H9 (cell line): ENCODE measurements around the gene BCKDHA. TPM values are rescaled to one million over a fixed set of nuclear protein-coding genes. Genes with fewer than 3 reads are reported as not detected.

ENCODE experiments used
- DNase-seq: peaks from one replicate; pipeline ENCODE4 v3.0.0-alpha.2; 2017
- H2AFZ ChIP-seq: one replicate; pipeline ENCODE4 v1.6.1; 2013; ENCODE audit warnings: mild to moderate bottlenecking, low read length, control low read depth, moderate library complexity
- H2AK5ac ChIP-seq: 2 replicates; pipeline ENCODE4 v1.6.1; 2013; ENCODE audit warnings: low read length, control low read depth, mixed read lengths; ENCODE audit not compliant: insufficient read length
- H2BK120ac ChIP-seq: one replicate; pipeline ENCODE4 v1.6.1; 2013; ENCODE audit warnings: low read depth, mild to moderate bottlenecking, low read length, control low read depth, inconsistent platforms; ENCODE audit not compliant: poor library complexity, severe bottlenecking
- H2BK12ac ChIP-seq: 2 replicates; pipeline ENCODE4 v1.6.1; 2013; ENCODE audit warnings: low read length, control low read depth, mixed read lengths, low read depth; ENCODE audit not compliant: insufficient read length
- H2BK15ac ChIP-seq: 2 replicates; pipeline ENCODE4 v1.6.1; 2013; ENCODE audit warnings: low read depth, low read length, control low read depth
- H2BK20ac ChIP-seq: one replicate; pipeline ENCODE4 v1.6.1; 2013; ENCODE audit warnings: low read depth, mild to moderate bottlenecking, low read length, control low read depth, inconsistent platforms; ENCODE audit not compliant: poor library complexity, severe bottlenecking
- H2BK5ac ChIP-seq: 2 replicates; pipeline ENCODE4 v1.6.1; 2013; ENCODE audit warnings: low read length, control low read depth, mixed read lengths; ENCODE audit not compliant: insufficient read length
- H3K14ac ChIP-seq: 2 replicates; pipeline ENCODE4 v1.6.1; 2013; ENCODE audit warnings: low read length, control low read depth; ENCODE audit not compliant: insufficient read depth
- H3K18ac ChIP-seq: 2 replicates; pipeline ENCODE4 v1.6.1; 2013; ENCODE audit warnings: low read depth, mild to moderate bottlenecking, mixed read lengths, low read length, control low read depth; ENCODE audit not compliant: insufficient read length
- H3K23ac ChIP-seq: 2 replicates; pipeline ENCODE4 v1.6.1; 2013; ENCODE audit warnings: low read length, control low read depth, mixed read lengths, low read depth; ENCODE audit not compliant: insufficient read length
- H3K23me2 ChIP-seq: 2 replicates; pipeline ENCODE4 v1.6.1; 2013; ENCODE audit warnings: low read depth, mild to moderate bottlenecking, mixed read lengths, low read length, control low read depth; ENCODE audit not compliant: insufficient read length, poor library complexity, severe bottlenecking
- H3K27ac ChIP-seq: 2 replicates; pipeline ENCODE4 v1.5.1; 2013; ENCODE audit warnings: low read length, control low read depth, mixed read lengths, low read depth; ENCODE audit not compliant: insufficient read length
- H3K27me3 ChIP-seq: 2 replicates; pipeline ENCODE4 v1.6.1; 2013; ENCODE audit warnings: low read length, control low read depth, inconsistent platforms; ENCODE audit not compliant: insufficient read depth
- H3K4ac ChIP-seq: 2 replicates; pipeline ENCODE4 v1.6.1; 2013; ENCODE audit warnings: low read depth, mild to moderate bottlenecking, control low read depth, inconsistent platforms, low read length, moderate library complexity
- H3K4me1 ChIP-seq: 2 replicates; pipeline ENCODE4 v1.6.1; 2013; ENCODE audit warnings: low read length, control low read depth, inconsistent platforms; ENCODE audit not compliant: insufficient read depth
- H3K4me2 ChIP-seq: 2 replicates; pipeline ENCODE4 v1.6.1; 2013; ENCODE audit warnings: low read length, control low read depth, mixed read lengths; ENCODE audit not compliant: insufficient read length, insufficient read depth
- H3K56ac ChIP-seq: 2 replicates; pipeline ENCODE4 v1.6.1; 2013; ENCODE audit warnings: low read depth, mild to moderate bottlenecking, mixed read lengths, low read length, control low read depth; ENCODE audit not compliant: insufficient read length
- H3K79me1 ChIP-seq: 2 replicates; pipeline ENCODE4 v1.6.1; 2013; ENCODE audit warnings: low read depth, mild to moderate bottlenecking, moderate library complexity, low read length, control low read depth, inconsistent platforms; ENCODE audit not compliant: insufficient read depth, poor library complexity, severe bottlenecking
- H3K79me2 ChIP-seq: 2 replicates; pipeline ENCODE4 v1.6.1; 2013; ENCODE audit warnings: low read length, control low read depth, inconsistent platforms; ENCODE audit not compliant: insufficient read depth
- H3K9ac ChIP-seq: 2 replicates; pipeline ENCODE4 v1.6.1; 2013; ENCODE audit warnings: low read length, control low read depth, mixed read lengths; ENCODE audit not compliant: insufficient read length; ENCODE audit errors: extremely low read depth
- H3K9me3 ChIP-seq: one replicate; pipeline ENCODE4 v1.6.1; 2013; ENCODE audit warnings: low read depth, low read length, inconsistent platforms; ENCODE audit not compliant: control insufficient read depth
- H3T11ph ChIP-seq: one replicate; pipeline ENCODE4 v1.6.1; 2013; ENCODE audit warnings: mild to moderate bottlenecking, low read length, control low read depth, inconsistent platforms
- H4K20me1 ChIP-seq: one replicate; pipeline ENCODE4 v1.6.1; 2013; ENCODE audit not compliant: control insufficient read depth, insufficient read length, insufficient read depth
- H4K5ac ChIP-seq: 2 replicates; pipeline ENCODE4 v1.6.1; 2013; ENCODE audit warnings: low read depth, mild to moderate bottlenecking, mixed read lengths, low read length, control low read depth; ENCODE audit not compliant: insufficient read length
- H4K8ac ChIP-seq: replicated peaks from 2 replicates; pipeline ENCODE4 v1.6.1; 2013; ENCODE audit warnings: low read length, control low read depth, mixed read lengths, low read depth; ENCODE audit not compliant: insufficient read length
- H4K91ac ChIP-seq: 2 replicates; pipeline ENCODE4 v1.6.1; 2013; ENCODE audit warnings: low read depth, mild to moderate bottlenecking, moderate library complexity, mixed read lengths, low read length, control low read depth; ENCODE audit not compliant: insufficient read length
- H3K27ac Mint-ChIP-seq, 3 experiments: 2 replicates in 2 of 3; 3 replicates in 1 of 3; pipeline ENCODE4 v1.8.0; 2020 to 2021; ENCODE audit warnings: mixed read lengths in 3 of 3, mild to moderate bottlenecking in 1 of 3, moderate library complexity in 1 of 3
- H3K27me3 Mint-ChIP-seq: 2 replicates; pipeline ENCODE4 v1.8.0; 2021; ENCODE audit warnings: low read depth, mild to moderate bottlenecking, moderate library complexity, mixed read lengths
- H3K36me3 Mint-ChIP-seq, 3 experiments: 2 replicates in 2 of 3; 3 replicates in 1 of 3; pipeline ENCODE4 v1.8.0; 2020 to 2021; ENCODE audit warnings: low read depth in 3 of 3, mixed read lengths in 3 of 3; ENCODE audit not compliant: insufficient read depth in 1 of 3
- H3K4me1 Mint-ChIP-seq, 2 experiments: 2 replicates each; pipeline ENCODE4 v1.8.0; 2020; ENCODE audit warnings: mixed read lengths in 2 of 2
- H3K4me3 Mint-ChIP-seq, 2 experiments: 2 replicates in 1 of 2; 3 replicates in 1 of 2; pipeline ENCODE4 v1.8.0; 2020 to 2021; ENCODE audit warnings: mild to moderate bottlenecking in 2 of 2, mixed read lengths in 2 of 2, moderate library complexity in 1 of 2
- H3K9me3 Mint-ChIP-seq, 2 experiments: 2 replicates in 1 of 2; 3 replicates in 1 of 2; pipeline ENCODE4 v1.8.0; 2020; ENCODE audit warnings: mild to moderate bottlenecking in 2 of 2, mixed read lengths in 2 of 2, moderate library complexity in 1 of 2
- CTCF ChIP-seq: fragments of 200-600 bp; sonication (generic); conservative IDR thresholded peaks from 3 replicates; pipeline ENCODE4 v1.8.0; 2021; ENCODE audit warnings: antibody characterized with exemption, mild to moderate bottlenecking
- WGBS: extraction: QIAGEN DNeasy Blood & Tissue Kit; methylation state at CpG from one replicate; pipeline ENCODE4 v1.1.7; 2013; ENCODE audit warnings: missing lambda C conversion rate, low lambda C conversion rate, mixed read lengths; ENCODE audit not compliant: insufficient read length; ENCODE audit errors: extremely low coverage; 5-methylcytosine and 5-hydroxymethylcytosine counted together
- total RNA-seq: library from RNA; stranded (reverse); gene quantifications from 2 replicates; pipeline ENCODE4 v1.2.1, GENCODE V29; 2021

The BCKDHA gene
- total RNA-seq, 1 experiment from 2014 or later: 21.1 TPM

- Mint-ChIP-seq H3K27ac (peak overlapping the region in 1 of 3 experiments; percentile 89; a peak in 2 of 7 replicates), H3K36me3 (peaks cover 0 to 23% (median 18%) of the 10 kb centered on the region in 3 experiments; a peak in 5 of 7 replicates), H3K27me3 (no peaks in the 10 kb centered on the region; the same call in 1 of the 2 replicates), H3K4me3 (no peak overlapping the region; a peak in 1 of 5 replicates), H3K9me3 (no peaks in the 10 kb centered on the region), H3K4me1 (peaks cover 6 to 14% of the 10 kb centered on the region in 2 experiments)
- DNase-seq: no peak
- Histone ChIP-seq H3K4ac (no peak overlapping the region), H3K18ac (no peak overlapping the region), H2BK20ac (no peak overlapping the region), H3K79me2 (no peaks in the 10 kb centered on the region), H2AFZ (no peak overlapping the region), H3K27ac (no peak overlapping the region), H4K20me1 (peaks cover 3% of the 10 kb centered on the region), H4K91ac (no peak overlapping the region), H3K4me2 (no peak overlapping the region), H3K9me3 (no peaks in the 10 kb centered on the region), H3K4me1 (no peaks in the 10 kb centered on the region; the same call in 1 of the 2 replicates), H4K8ac (no peak overlapping the region), H2BK12ac (no peak overlapping the region), H2BK5ac (no peak overlapping the region), H4K5ac (no peak overlapping the region), H2BK120ac (no peak overlapping the region), H3T11ph (no peak overlapping the region), H3K79me1 (no peaks in the 10 kb centered on the region), H2AK5ac (no peak overlapping the region), H3K14ac (no peak overlapping the region), H3K56ac (no peak overlapping the region), H2BK15ac (no peak overlapping the region), H3K9ac (no peak overlapping the region), H3K23me2 (peaks cover 4% of the 10 kb centered on the region), H3K27me3 (no peaks in the 10 kb centered on the region), H3K23ac (no peak overlapping the region)
- WGBS: no CpG with 5 or more reads among the region's 11 CpGs
- TF ChIP-seq CTCF: no peak
These were observed 14.3 kb downstream of the BCKDHA start for GRCh38 chr19:41411968-41412265.
